Type B pancreatic cell (in vitro differentiated cells): Measurements from ENCODE around the gene TWIST1. TPM values are rescaled to one million over a fixed set of nuclear protein-coding genes. Genes with fewer than 3 reads are reported as not detected.

Experiments used
- DNase-seq: peaks from one replicate; pipeline ENCODE4 v3.0.0; 2021; ENCODE audit warnings: mixed read lengths; ENCODE audit not compliant: unreplicated experiment; ENCODE audit errors: extremely low spot score
- H3K27ac Mint-ChIP-seq: 2 replicates; pipeline ENCODE4 v1.8.0; 2021; ENCODE audit warnings: mild to moderate bottlenecking, mixed read lengths
- H3K27me3 Mint-ChIP-seq: 2 replicates; pipeline ENCODE4 v1.8.0; 2021; ENCODE audit warnings: mixed read lengths
- H3K36me3 Mint-ChIP-seq: 2 replicates; pipeline ENCODE4 v1.8.0; 2021; ENCODE audit warnings: mixed read lengths
- H3K4me1 Mint-ChIP-seq: one replicate; pipeline ENCODE4 v1.8.0; 2021; ENCODE audit warnings: mixed read lengths; ENCODE audit not compliant: unreplicated experiment
- H3K4me3 Mint-ChIP-seq: 2 replicates; pipeline ENCODE4 v1.8.0; 2021; ENCODE audit warnings: mild to moderate bottlenecking, mixed read lengths
- H3K9me3 Mint-ChIP-seq: 2 replicates; pipeline ENCODE4 v1.8.0; 2021; ENCODE audit warnings: mixed read lengths
- total RNA-seq: library from RNA; stranded (reverse); gene quantifications from 2 replicates; pipeline ENCODE4 v1.2.1, GENCODE V29; 2021; ENCODE audit warnings: low replicate concordance
- TF ChIP-seq, protein P1 (sequence below): fragments of 200-600 bp; sonication (generic); conservative IDR thresholded peaks from 2 replicates; pipeline ENCODE4 v1.5.0; 2021; ENCODE audit warnings: antibody characterized with exemption, mild to moderate bottlenecking

The TWIST1 gene
- total RNA-seq, 1 donor from 2014 or later, result 121 TPM

DNA sequence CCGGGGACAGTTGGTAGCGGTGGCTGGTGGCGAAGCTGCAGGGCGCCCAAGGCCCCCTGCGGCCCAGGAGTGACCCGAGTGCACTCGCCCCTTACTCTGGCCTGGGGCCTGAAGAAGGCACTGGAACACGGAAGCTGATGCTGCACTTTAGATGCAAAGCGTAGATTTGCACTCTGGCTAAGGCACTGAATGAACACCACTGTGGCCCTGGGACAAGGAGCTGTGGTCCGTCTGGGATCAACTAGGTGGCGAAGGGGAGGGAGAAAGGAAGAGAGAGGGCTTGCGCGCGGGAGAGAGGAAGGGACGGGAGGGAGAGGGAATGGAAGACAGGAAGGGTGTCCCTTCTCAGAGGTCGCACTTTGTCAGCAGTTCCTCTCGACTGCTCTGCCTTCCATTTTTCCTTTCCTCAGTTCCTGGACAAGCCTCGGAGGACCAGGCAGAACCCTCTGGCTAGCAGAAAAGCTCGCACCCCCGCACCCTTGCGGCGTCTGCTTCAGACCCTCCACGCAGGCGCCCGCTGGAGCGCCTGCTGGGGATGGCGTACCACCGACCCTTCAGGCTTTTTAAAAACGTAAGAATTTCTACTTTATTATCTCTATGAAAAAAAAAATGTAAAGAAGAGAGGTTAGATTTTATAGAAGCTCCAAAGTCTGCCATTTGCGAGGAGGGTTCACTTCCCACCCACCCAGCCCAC is 26.6 kb upstream of the TWIST1 start:
- Mint-ChIP-seq H3K27ac (no peak overlapping the region), H3K4me1 (peaks cover 12% of the 10 kb centered on the region), H3K36me3 (no peaks in the 10 kb centered on the region), H3K9me3 (no peaks in the 10 kb centered on the region), H3K27me3 (peaks cover 84% of the 10 kb centered on the region), H3K4me3 (peak overlapping the region; percentile 81)
- no peak for DNase-seq
- TF ChIP-seq, protein P1, sequence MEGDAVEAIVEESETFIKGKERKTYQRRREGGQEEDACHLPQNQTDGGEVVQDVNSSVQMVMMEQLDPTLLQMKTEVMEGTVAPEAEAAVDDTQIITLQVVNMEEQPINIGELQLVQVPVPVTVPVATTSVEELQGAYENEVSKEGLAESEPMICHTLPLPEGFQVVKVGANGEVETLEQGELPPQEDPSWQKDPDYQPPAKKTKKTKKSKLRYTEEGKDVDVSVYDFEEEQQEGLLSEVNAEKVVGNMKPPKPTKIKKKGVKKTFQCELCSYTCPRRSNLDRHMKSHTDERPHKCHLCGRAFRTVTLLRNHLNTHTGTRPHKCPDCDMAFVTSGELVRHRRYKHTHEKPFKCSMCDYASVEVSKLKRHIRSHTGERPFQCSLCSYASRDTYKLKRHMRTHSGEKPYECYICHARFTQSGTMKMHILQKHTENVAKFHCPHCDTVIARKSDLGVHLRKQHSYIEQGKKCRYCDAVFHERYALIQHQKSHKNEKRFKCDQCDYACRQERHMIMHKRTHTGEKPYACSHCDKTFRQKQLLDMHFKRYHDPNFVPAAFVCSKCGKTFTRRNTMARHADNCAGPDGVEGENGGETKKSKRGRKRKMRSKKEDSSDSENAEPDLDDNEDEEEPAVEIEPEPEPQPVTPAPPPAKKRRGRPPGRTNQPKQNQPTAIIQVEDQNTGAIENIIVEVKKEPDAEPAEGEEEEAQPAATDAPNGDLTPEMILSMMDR, result no peak

DNA sequence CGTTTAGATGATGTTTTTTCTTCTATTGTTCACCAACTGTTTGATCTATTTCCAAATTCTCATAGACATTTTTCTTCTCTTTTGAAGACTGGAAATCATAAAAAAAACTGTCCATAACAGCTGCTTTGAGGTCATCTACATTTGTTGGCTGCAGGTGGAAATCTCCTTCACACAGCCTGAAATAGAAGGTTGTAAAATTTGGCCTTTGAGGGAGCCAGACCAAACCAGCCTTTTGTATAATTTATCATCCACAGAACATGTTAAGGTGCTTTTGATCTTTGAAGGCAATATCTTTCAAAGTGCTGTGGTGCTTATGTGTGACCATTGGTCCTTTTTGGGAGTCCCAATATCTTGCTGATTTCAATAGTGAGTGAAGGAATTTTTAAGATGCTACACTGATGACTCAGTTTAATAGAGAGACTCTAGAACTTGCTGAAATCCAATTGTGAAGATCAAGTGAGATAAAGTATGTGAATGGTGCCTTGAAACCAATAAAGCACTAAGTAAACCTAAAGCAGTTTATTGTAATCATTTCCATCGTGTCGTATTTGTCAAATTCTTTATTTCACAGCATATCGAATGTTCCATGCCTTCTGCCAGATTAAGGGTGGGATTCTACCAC is 22.4 kb upstream of the TWIST1 start:
- no peak for DNase-seq
- Mint-ChIP-seq H3K27ac (no peak overlapping the region), H3K27me3 (peaks cover 66% of the 10 kb centered on the region), H3K36me3 (no peaks in the 10 kb centered on the region), H3K4me3 (no peak overlapping the region), H3K9me3 (no peaks in the 10 kb centered on the region), H3K4me1 (peaks cover 4% of the 10 kb centered on the region)
- TF ChIP-seq, protein P1, result no peak

DNA sequence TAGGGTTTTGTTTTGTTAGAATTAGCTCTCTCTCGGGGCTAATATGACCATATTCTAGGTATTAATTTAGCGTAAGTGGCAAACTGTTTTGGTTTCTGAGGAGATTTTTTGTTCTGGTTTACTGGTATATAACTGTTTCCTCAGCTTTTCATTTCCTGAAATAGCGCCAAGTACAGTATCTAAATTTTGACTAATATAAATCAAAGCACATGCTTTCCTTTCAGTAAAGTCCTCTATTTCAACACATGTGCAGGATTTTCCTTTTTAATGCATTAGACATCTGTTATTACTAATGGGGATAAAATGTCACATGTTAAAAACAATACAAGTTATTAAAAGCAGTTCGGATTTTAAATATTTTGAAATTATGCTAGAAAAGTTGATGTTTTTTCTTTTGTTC is 16.4 kb upstream of the TWIST1 start:
- H3K4me3 Mint-ChIP-seq, result no peak overlapping the region
- no peaks in the 10 kb centered on the region for H3K4me1 Mint-ChIP-seq
- no peak for DNase-seq
- no peaks in the 10 kb centered on the region for H3K36me3 Mint-ChIP-seq
- TF ChIP-seq, protein P1, result no peak
- no peaks in the 10 kb centered on the region for H3K9me3 Mint-ChIP-seq
- H3K27me3 Mint-ChIP-seq, result peaks cover 25% of the 10 kb centered on the region
- no peak overlapping the region for H3K27ac Mint-ChIP-seq

DNA sequence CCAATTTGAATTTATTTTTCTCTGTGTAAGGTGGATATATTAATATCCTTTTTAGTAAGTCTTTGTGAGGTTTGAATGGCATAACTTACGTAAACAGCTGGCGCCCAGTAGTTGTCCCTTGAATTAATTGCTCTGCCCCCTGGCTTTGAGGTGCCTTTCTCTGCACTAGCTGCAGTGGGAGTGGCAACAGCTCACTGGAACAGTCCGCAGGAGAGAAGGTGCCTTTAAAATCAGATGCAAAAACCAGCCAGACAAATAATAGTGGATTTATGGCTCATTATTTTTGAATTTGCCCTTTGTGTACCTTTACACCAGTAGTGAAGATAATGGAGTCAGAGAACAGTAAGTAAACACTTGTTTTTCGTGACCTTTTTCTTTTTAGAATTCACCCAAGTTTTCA is 16.0 kb upstream of the TWIST1 start:
- no peak for DNase-seq
- Mint-ChIP-seq H3K9me3 (no peaks in the 10 kb centered on the region), H3K27me3 (peaks cover 22% of the 10 kb centered on the region), H3K36me3 (no peaks in the 10 kb centered on the region), H3K4me3 (no peak overlapping the region), H3K4me1 (no peaks in the 10 kb centered on the region), H3K27ac (no peak overlapping the region)
- TF ChIP-seq, protein P1, result no peak

DNA sequence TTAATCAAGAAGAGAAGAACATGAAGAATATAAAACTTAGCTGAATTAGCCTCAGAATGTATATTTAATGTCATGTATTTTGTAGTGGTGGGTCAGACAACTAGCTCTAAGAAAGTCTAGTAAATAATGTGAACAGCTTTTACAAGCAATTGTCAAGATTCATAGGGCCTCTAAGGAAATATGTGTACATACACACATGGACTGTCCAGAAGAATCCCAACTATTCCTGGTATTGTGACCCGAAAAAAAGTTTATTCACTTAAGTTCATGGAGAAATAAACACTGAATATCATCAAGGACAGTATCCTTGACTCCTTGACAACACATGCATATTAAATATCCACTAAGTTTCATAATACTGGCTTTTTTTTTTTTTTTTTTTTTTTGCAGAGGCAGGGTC is 11.4 kb upstream of the TWIST1 start:
- H3K27me3 Mint-ChIP-seq, result peaks cover 37% of the 10 kb centered on the region
- H3K36me3 Mint-ChIP-seq, result no peaks in the 10 kb centered on the region
- H3K4me1 Mint-ChIP-seq, result no peaks in the 10 kb centered on the region
- H3K27ac Mint-ChIP-seq, result no peak overlapping the region
- H3K4me3 Mint-ChIP-seq, result no peak overlapping the region
- TF ChIP-seq, protein P1, result no peak
- DNase-seq, result no peak
- H3K9me3 Mint-ChIP-seq, result no peaks in the 10 kb centered on the region
